ENCODE results near the gene STAG2.
A peak's percentile ranks its signal among the peaks of the same experiment; 100 is the strongest.

STAG2 gene

GRCh38 chrX:123959281-123960063 is 2.0 kb upstream of the STAG2 start:
- Histone ChIP-seq H3K27ac (ENCODE audit: low read length) (peak overlapping the region; percentile 97), H3K27me3 (ENCODE audit: low read depth, low read length) (no peaks in the 10 kb centered on the region), H3K4me3 (ENCODE audit: low read depth in 1 of 2, low read length in 2 of 2) (peak overlapping the region; percentile 71 to 76), H3K36me3 (ENCODE audit: control insufficient read depth in 1 of 2, insufficient read depth in 2 of 2, low read length in 2 of 2) (no peaks in the 10 kb centered on the region), H3K4me1 (ENCODE audit: control insufficient read depth in 1 of 2, insufficient read depth in 2 of 2, low read length in 2 of 2) (no peaks in the 10 kb centered on the region), H3K9me3 (ENCODE audit: control insufficient read depth in 1 of 2, low read length in 2 of 2) (no peaks in the 10 kb centered on the region)

GRCh38 chrX:123960956-123961267 is 594 bp upstream of the STAG2 start:
- Histone ChIP-seq H3K27ac (ENCODE audit: low read length) (peak overlapping the region; percentile 98), H3K4me1 (ENCODE audit: control insufficient read depth in 1 of 2, insufficient read depth in 2 of 2, low read length in 2 of 2) (peaks cover 0 to 3% of the 10 kb centered on the region in 2 donors), H3K27me3 (ENCODE audit: low read depth, low read length) (no peaks in the 10 kb centered on the region)

DNA sequence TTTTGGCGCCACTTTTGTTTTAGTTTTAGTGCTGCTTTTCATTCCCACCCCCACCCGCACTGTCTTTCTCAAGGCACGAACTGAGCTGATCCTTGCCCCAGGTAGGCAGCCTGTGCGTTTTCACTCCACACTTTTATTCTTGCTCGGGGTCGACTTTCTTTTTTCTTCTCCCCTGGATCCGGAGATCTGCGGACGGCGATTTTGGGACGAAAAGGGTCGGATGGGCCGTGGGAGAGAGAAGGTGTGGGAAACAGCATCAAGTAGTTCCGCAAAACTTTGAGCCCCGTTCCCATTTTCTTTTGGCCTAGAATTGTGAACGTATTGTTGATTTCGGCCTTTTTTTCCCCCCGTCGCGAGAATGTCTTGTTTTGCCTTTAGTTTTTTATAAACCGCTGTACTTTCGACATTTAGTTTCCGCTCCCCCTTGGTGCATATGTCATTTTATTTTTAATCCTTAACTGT is 531 bp downstream of the STAG2 start:
- no peaks in the 10 kb centered on the region for H3K9me3 ChIP-seq (ENCODE audit: control insufficient read depth in 1 of 2, low read length in 2 of 2)
- H3K27me3 ChIP-seq (ENCODE audit: low read depth, low read length): no peaks in the 10 kb centered on the region
- H3K27ac ChIP-seq (ENCODE audit: low read length): peak overlapping the region; percentile 98
- no peaks in the 10 kb centered on the region for H3K36me3 ChIP-seq (ENCODE audit: control insufficient read depth in 1 of 2, insufficient read depth in 2 of 2, low read length in 2 of 2)
- H3K4me3 ChIP-seq (ENCODE audit: low read depth in 1 of 2, low read length in 2 of 2): peak overlapping the region; percentile 79 to 84
- peaks cover 0 to 3% of the 10 kb centered on the region in 2 donors for H3K4me1 ChIP-seq (ENCODE audit: control insufficient read depth in 1 of 2, insufficient read depth in 2 of 2, low read length in 2 of 2)

More at GRCh38 chrX:123960956-123961267, 594 bp upstream of the STAG2 start:
- Histone ChIP-seq H3K36me3 (ENCODE audit: control insufficient read depth in 1 of 2, insufficient read depth in 2 of 2, low read length in 2 of 2) (no peaks in the 10 kb centered on the region), H3K4me3 (ENCODE audit: low read depth in 1 of 2, low read length in 2 of 2) (peak overlapping the region; percentile 79 to 84), H3K9me3 (ENCODE audit: control insufficient read depth in 1 of 2, low read length in 2 of 2) (no peaks in the 10 kb centered on the region)

GRCh38 chrX:123962794-123963373 is 1.4 kb downstream of the STAG2 start:
- peak overlapping the region; percentile 98 for H3K27ac ChIP-seq (ENCODE audit: low read length)

GRCh38 chrX:123964156-123964834 is 2.8 kb downstream of the STAG2 start:
- peak overlapping the region; percentile 79 to 84 for H3K4me3 ChIP-seq (ENCODE audit: low read depth in 1 of 2, low read length in 2 of 2)
- H3K36me3 ChIP-seq (ENCODE audit: control insufficient read depth in 1 of 2, insufficient read depth in 2 of 2, low read length in 2 of 2): no peaks in the 10 kb centered on the region
- peak overlapping the region; percentile 98 for H3K27ac ChIP-seq (ENCODE audit: low read length)
- H3K27me3 ChIP-seq (ENCODE audit: low read depth, low read length): no peaks in the 10 kb centered on the region
- peaks cover 0 to 10% of the 10 kb centered on the region in 2 donors for H3K4me1 ChIP-seq (ENCODE audit: control insufficient read depth in 1 of 2, insufficient read depth in 2 of 2, low read length in 2 of 2)
- no peaks in the 10 kb centered on the region for H3K9me3 ChIP-seq (ENCODE audit: control insufficient read depth in 1 of 2, low read length in 2 of 2)

More at GRCh38 chrX:123962794-123963373, 1.4 kb downstream of the STAG2 start:
- Histone ChIP-seq H3K4me3 (ENCODE audit: low read depth in 1 of 2, low read length in 2 of 2) (peak overlapping the region; percentile 79 to 84), H3K9me3 (ENCODE audit: control insufficient read depth in 1 of 2, low read length in 2 of 2) (no peaks in the 10 kb centered on the region), H3K27me3 (ENCODE audit: low read depth, low read length) (no peaks in the 10 kb centered on the region), H3K36me3 (ENCODE audit: control insufficient read depth in 1 of 2, insufficient read depth in 2 of 2, low read length in 2 of 2) (no peaks in the 10 kb centered on the region), H3K4me1 (ENCODE audit: control insufficient read depth in 1 of 2, insufficient read depth in 2 of 2, low read length in 2 of 2) (peaks cover 0 to 3% of the 10 kb centered on the region in 2 donors)

DNA sequence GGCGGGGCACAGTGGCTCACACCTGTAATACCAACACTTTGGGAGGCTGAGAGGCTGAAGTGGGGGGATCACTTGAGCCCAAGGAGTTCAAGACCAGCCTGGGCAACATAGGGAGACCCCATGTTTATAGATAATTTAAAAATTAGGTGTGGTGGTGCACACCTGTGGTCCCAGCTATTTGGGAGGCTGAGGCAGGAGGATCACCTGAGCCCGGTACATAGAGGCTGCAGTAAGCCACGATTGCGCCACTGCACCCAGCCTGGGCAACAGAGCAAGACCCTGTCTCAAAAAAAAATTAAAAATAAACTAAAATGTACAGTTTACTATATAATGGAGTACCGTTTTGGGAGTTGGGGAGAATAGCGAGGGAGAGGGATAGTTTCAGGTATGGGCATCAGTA is 4.2 kb downstream of the STAG2 start:
- H3K4me3 ChIP-seq (ENCODE audit: low read depth in 1 of 2, low read length in 2 of 2): no peak overlapping the region
- H3K9me3 ChIP-seq (ENCODE audit: control insufficient read depth in 1 of 2, low read length in 2 of 2): no peaks in the 10 kb centered on the region
- H3K27ac ChIP-seq (ENCODE audit: low read length): no peak overlapping the region
- peaks cover 0 to 14% of the 10 kb centered on the region in 2 donors for H3K4me1 ChIP-seq (ENCODE audit: control insufficient read depth in 1 of 2, insufficient read depth in 2 of 2, low read length in 2 of 2)
- H3K27me3 ChIP-seq (ENCODE audit: low read depth, low read length): no peaks in the 10 kb centered on the region
- H3K36me3 ChIP-seq (ENCODE audit: control insufficient read depth in 1 of 2, insufficient read depth in 2 of 2, low read length in 2 of 2): no peaks in the 10 kb centered on the region

- no peak overlapping the region for H3K4me3 ChIP-seq (ENCODE audit: low read depth in 1 of 2, low read length in 2 of 2)
- H3K27me3 ChIP-seq (ENCODE audit: low read depth, low read length): no peaks in the 10 kb centered on the region
- peaks cover 0 to 14% of the 10 kb centered on the region in 2 donors for H3K4me1 ChIP-seq (ENCODE audit: control insufficient read depth in 1 of 2, insufficient read depth in 2 of 2, low read length in 2 of 2)
- no peaks in the 10 kb centered on the region for H3K36me3 ChIP-seq (ENCODE audit: control insufficient read depth in 1 of 2, insufficient read depth in 2 of 2, low read length in 2 of 2)
- H3K9me3 ChIP-seq (ENCODE audit: control insufficient read depth in 1 of 2, low read length in 2 of 2): no peaks in the 10 kb centered on the region
- no peak overlapping the region for H3K27ac ChIP-seq (ENCODE audit: low read length)
Measured at GRCh38 chrX:123967497-123967896, 6.0 kb downstream of the STAG2 start.

DNA sequence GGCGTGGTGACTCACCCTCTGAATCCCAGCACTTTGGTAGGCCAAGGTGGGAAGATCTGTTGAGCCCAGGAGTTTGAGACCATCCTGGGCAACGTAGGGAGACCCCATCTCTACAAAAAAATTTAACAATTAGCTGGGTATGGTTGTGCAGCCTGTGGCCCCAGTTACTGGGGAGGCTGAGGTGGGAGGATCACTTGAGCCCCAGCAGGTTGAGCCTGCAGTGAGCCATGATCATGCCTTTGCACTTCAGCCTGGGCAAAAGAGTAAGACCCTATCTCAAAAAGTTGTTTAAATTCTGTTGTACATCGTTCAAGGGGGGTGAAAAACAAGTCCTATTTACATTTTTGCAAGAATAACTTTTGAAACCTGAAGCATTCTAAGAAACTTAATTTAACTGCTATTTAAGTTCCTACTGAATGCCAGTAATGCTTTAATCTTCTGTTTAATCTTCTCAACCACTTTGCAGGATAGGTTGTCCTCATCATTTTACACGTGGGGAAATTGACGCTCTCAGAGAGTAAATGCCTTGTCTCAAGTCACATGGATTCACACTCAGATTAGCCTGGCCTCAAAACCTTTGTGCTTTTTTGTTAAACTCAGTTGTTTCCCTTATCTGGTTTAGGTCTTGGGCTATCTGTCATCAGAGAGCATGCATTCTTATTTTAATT is 7.0 kb downstream of the STAG2 start:
- peaks cover 0 to 14% of the 10 kb centered on the region in 2 donors for H3K4me1 ChIP-seq (ENCODE audit: control insufficient read depth in 1 of 2, insufficient read depth in 2 of 2, low read length in 2 of 2)
- no peaks in the 10 kb centered on the region for H3K27me3 ChIP-seq (ENCODE audit: low read depth, low read length)
- no peaks in the 10 kb centered on the region for H3K9me3 ChIP-seq (ENCODE audit: control insufficient read depth in 1 of 2, low read length in 2 of 2)
- H3K36me3 ChIP-seq (ENCODE audit: control insufficient read depth in 1 of 2, insufficient read depth in 2 of 2, low read length in 2 of 2): no peaks in the 10 kb centered on the region
- H3K27ac ChIP-seq (ENCODE audit: low read length): no peak overlapping the region
- no peak overlapping the region for H3K4me3 ChIP-seq (ENCODE audit: low read depth in 1 of 2, low read length in 2 of 2)

DNA sequence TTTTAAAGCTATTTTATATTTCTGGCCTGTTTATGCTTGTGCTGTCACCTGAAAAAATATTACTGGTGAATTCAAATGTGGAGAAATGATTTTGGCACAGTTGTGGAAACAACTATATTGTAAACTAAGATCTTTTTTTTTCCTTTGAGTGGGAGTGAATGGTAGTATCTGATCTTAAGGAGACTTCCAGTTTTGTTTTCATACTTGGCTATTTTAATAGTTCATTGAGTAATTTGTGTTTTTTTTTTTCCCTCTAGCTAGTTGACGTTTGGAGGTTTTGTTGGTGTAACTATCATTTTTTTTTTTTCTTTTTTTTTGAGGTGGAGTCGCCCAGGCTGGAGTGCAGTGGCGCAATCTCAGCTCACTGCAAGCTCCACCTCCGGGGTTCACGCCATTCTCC is 10.5 kb downstream of the STAG2 start:
- no peaks in the 10 kb centered on the region for H3K27me3 ChIP-seq (ENCODE audit: low read depth, low read length)
- H3K4me1 ChIP-seq (ENCODE audit: control insufficient read depth in 1 of 2, insufficient read depth in 2 of 2, low read length in 2 of 2): peaks cover 0 to 18% of the 10 kb centered on the region in 2 donors
- H3K4me3 ChIP-seq (ENCODE audit: low read depth in 1 of 2, low read length in 2 of 2): no peak overlapping the region
- H3K9me3 ChIP-seq (ENCODE audit: control insufficient read depth in 1 of 2, low read length in 2 of 2): no peaks in the 10 kb centered on the region
- H3K27ac ChIP-seq (ENCODE audit: low read length): no peak overlapping the region
- no peaks in the 10 kb centered on the region for H3K36me3 ChIP-seq (ENCODE audit: control insufficient read depth in 1 of 2, insufficient read depth in 2 of 2, low read length in 2 of 2)

GRCh38 chrX:123973921-123974320 is 12.4 kb downstream of the STAG2 start:
- Histone ChIP-seq H3K36me3 (ENCODE audit: control insufficient read depth in 1 of 2, insufficient read depth in 2 of 2, low read length in 2 of 2) (no peaks in the 10 kb centered on the region), H3K27ac (ENCODE audit: low read length) (no peak overlapping the region), H3K27me3 (ENCODE audit: low read depth, low read length) (no peaks in the 10 kb centered on the region), H3K4me3 (ENCODE audit: low read depth in 1 of 2, low read length in 2 of 2) (no peak overlapping the region), H3K4me1 (ENCODE audit: control insufficient read depth in 1 of 2, insufficient read depth in 2 of 2, low read length in 2 of 2) (peaks cover 0 to 14% of the 10 kb centered on the region in 2 donors), H3K9me3 (ENCODE audit: control insufficient read depth in 1 of 2, low read length in 2 of 2) (no peaks in the 10 kb centered on the region)

DNA sequence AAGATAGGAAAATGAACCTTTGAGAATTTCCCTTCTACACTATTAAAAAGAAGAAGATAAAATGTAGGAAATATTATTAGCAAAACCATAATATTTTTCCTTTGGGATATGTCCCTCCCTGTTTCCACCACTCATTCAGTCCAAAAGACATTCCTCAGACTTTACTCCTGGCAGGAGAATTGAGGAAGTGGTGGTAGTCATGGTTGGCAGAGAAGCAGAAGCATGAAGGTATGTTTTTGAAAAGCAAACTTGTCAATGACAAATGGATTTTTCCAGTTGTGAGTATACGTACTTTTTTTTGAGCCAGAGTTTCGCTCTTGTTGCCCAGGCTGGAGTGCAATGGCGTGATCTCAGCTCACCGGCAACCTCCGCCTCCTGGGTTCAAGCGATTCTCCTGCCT is 13.7 kb downstream of the STAG2 start:
- H3K4me3 ChIP-seq (ENCODE audit: low read depth in 1 of 2, low read length in 2 of 2): no peak overlapping the region
- H3K27ac ChIP-seq (ENCODE audit: low read length): no peak overlapping the region
- H3K36me3 ChIP-seq (ENCODE audit: control insufficient read depth in 1 of 2, insufficient read depth in 2 of 2, low read length in 2 of 2): no peaks in the 10 kb centered on the region
- peaks cover 0 to 15% of the 10 kb centered on the region in 2 donors for H3K4me1 ChIP-seq (ENCODE audit: control insufficient read depth in 1 of 2, insufficient read depth in 2 of 2, low read length in 2 of 2)
- no peaks in the 10 kb centered on the region for H3K27me3 ChIP-seq (ENCODE audit: low read depth, low read length)
- no peaks in the 10 kb centered on the region for H3K9me3 ChIP-seq (ENCODE audit: control insufficient read depth in 1 of 2, low read length in 2 of 2)

Measured in muscle layer of duodenum (tissue), 2 donors.